Muscle layer of colon (tissue), 2 donors: ENCODE data around the gene PITPNM2.

Experiments used
- H3K27ac ChIP-seq: one replicate; pipeline ENCODE4 v1.7.0; 2013; ENCODE audit warnings: low read depth, mild to moderate bottlenecking, low read length, moderate library complexity
- H3K27me3 ChIP-seq, 2 donors: one replicate each; pipeline ENCODE4 v1.7.0; 2013; ENCODE audit warnings: low read length in 2 of 2, mild to moderate bottlenecking in 2 of 2; ENCODE audit not compliant: insufficient read depth in 2 of 2, control insufficient read depth in 1 of 2
- H3K36me3 ChIP-seq: one replicate; pipeline ENCODE4 v1.7.0; 2013; ENCODE audit warnings: mild to moderate bottlenecking, low read length; ENCODE audit not compliant: insufficient read depth
- H3K4me1 ChIP-seq: one replicate; pipeline ENCODE4 v1.7.0; 2013; ENCODE audit warnings: mild to moderate bottlenecking, low read length; ENCODE audit not compliant: insufficient read depth
- H3K4me3 ChIP-seq, 2 donors: one replicate each; pipeline ENCODE4 v1.7.0; 2013; ENCODE audit warnings: low read length in 2 of 2, low read depth in 1 of 2, mild to moderate bottlenecking in 1 of 2, moderate library complexity in 1 of 2
- H3K9ac ChIP-seq: one replicate; pipeline ENCODE4 v1.7.0; 2013; ENCODE audit warnings: low read length
- H3K9me3 ChIP-seq: one replicate; pipeline ENCODE4 v1.7.0; 2013; ENCODE audit warnings: mild to moderate bottlenecking, low read length
- donor health status: abdominal sarcoma.
- donor health status: Adenocarcinoma of cecum.

Gene PITPNM2

GRCh38 chr12:123143736-123144461 is 7.0 kb downstream of the PITPNM2 start:
- Histone ChIP-seq H3K27me3 (no peaks in the 10 kb centered on the region), H3K27ac (peak overlapping the region; percentile 57), H3K9ac (no peak overlapping the region), H3K4me3 (no peak overlapping the region), H3K9me3 (no peaks in the 10 kb centered on the region), H3K4me1 (peaks cover 46% of the 10 kb centered on the region), H3K36me3 (peaks cover 4% of the 10 kb centered on the region)

GRCh38 chr12:123142921-123143735 is 7.8 kb downstream of the PITPNM2 start:
- Histone ChIP-seq H3K36me3 (no peaks in the 10 kb centered on the region), H3K9me3 (no peaks in the 10 kb centered on the region), H3K4me1 (peaks cover 45% of the 10 kb centered on the region), H3K27me3 (no peaks in the 10 kb centered on the region), H3K27ac (peak overlapping the region; percentile 57), H3K4me3 (no peak overlapping the region), H3K9ac (no peak overlapping the region)

GRCh38 chr12:123142518-123142840 is 8.4 kb downstream of the PITPNM2 start:
- Histone ChIP-seq H3K36me3 (no peaks in the 10 kb centered on the region), H3K9me3 (no peaks in the 10 kb centered on the region), H3K4me3 (no peak overlapping the region), H3K4me1 (peaks cover 45% of the 10 kb centered on the region), H3K9ac (no peak overlapping the region), H3K27ac (peak overlapping the region; percentile 83), H3K27me3 (no peaks in the 10 kb centered on the region)

GRCh38 chr12:123141615-123142517 is 9.0 kb downstream of the PITPNM2 start:
- no peaks in the 10 kb centered on the region for H3K36me3 ChIP-seq
- H3K4me3 ChIP-seq, result no peak overlapping the region
- no peak overlapping the region for H3K9ac ChIP-seq

GRCh38 chr12:123140676-123141614 is 9.9 kb downstream of the PITPNM2 start:
- peaks cover 45% of the 10 kb centered on the region for H3K4me1 ChIP-seq
- H3K9ac ChIP-seq, result no peak overlapping the region
- H3K27me3 ChIP-seq, result no peaks in the 10 kb centered on the region
- no peaks in the 10 kb centered on the region for H3K9me3 ChIP-seq
- H3K27ac ChIP-seq, result peak overlapping the region; percentile 83
- no peak overlapping the region for H3K4me3 ChIP-seq
- H3K36me3 ChIP-seq, result no peaks in the 10 kb centered on the region

More at GRCh38 chr12:123141615-123142517, 9.0 kb downstream of the PITPNM2 start:
- H3K4me1 ChIP-seq, result peaks cover 45% of the 10 kb centered on the region
- H3K9me3 ChIP-seq, result no peaks in the 10 kb centered on the region
- no peaks in the 10 kb centered on the region for H3K27me3 ChIP-seq
- H3K27ac ChIP-seq, result peak overlapping the region; percentile 83

- Histone ChIP-seq H3K4me1 (peaks cover 45% of the 10 kb centered on the region), H3K9ac (no peak overlapping the region), H3K36me3 (no peaks in the 10 kb centered on the region), H3K4me3 (no peak overlapping the region), H3K27me3 (no peaks in the 10 kb centered on the region), H3K27ac (peak overlapping the region; percentile 83), H3K9me3 (no peaks in the 10 kb centered on the region)
These were observed 10.8 kb downstream of the PITPNM2 start for GRCh38 chr12:123139926-123140675.

- Histone ChIP-seq H3K4me3 (no peak overlapping the region), H3K4me1 (peaks cover 35% of the 10 kb centered on the region), H3K36me3 (peaks cover 8% of the 10 kb centered on the region), H3K27ac (no peak overlapping the region), H3K9me3 (no peaks in the 10 kb centered on the region), H3K9ac (no peak overlapping the region), H3K27me3 (no peaks in the 10 kb centered on the region)
These were observed 15.2 kb downstream of the PITPNM2 start for GRCh38 chr12:123135688-123136087.

GRCh38 chr12:123134826-123135225 is 16.1 kb downstream of the PITPNM2 start:
- Histone ChIP-seq H3K9ac (no peak overlapping the region), H3K9me3 (no peaks in the 10 kb centered on the region), H3K27me3 (no peaks in the 10 kb centered on the region), H3K4me1 (peaks cover 26% of the 10 kb centered on the region), H3K36me3 (peaks cover 8% of the 10 kb centered on the region), H3K27ac (no peak overlapping the region), H3K4me3 (no peak overlapping the region)

- no peak overlapping the region for H3K4me3 ChIP-seq
- H3K4me1 ChIP-seq, result peaks cover 21% of the 10 kb centered on the region
- peaks cover 8% of the 10 kb centered on the region for H3K36me3 ChIP-seq
- no peak overlapping the region for H3K27ac ChIP-seq
- H3K27me3 ChIP-seq, result no peaks in the 10 kb centered on the region
- no peak overlapping the region for H3K9ac ChIP-seq
- no peaks in the 10 kb centered on the region for H3K9me3 ChIP-seq
These were observed 16.6 kb downstream of the PITPNM2 start for GRCh38 chr12:123134271-123134671.

- no peak overlapping the region for H3K9ac ChIP-seq
- H3K4me3 ChIP-seq, result no peak overlapping the region
- H3K9me3 ChIP-seq, result no peaks in the 10 kb centered on the region
- no peaks in the 10 kb centered on the region for H3K27me3 ChIP-seq
- H3K4me1 ChIP-seq, result peaks cover 21% of the 10 kb centered on the region
- H3K36me3 ChIP-seq, result peaks cover 8% of the 10 kb centered on the region
- H3K27ac ChIP-seq, result no peak overlapping the region
These were observed 17.2 kb downstream of the PITPNM2 start for GRCh38 chr12:123133701-123134100.
